Measurements from ENCODE around the gene CYP2W1. TPM values are rescaled to one million over a fixed set of nuclear protein-coding genes. Genes with fewer than 3 reads are reported as not detected.
"Not testable (repeated sequence)": the region's sequence is repeated elsewhere in the genome, so short reads cannot be mapped to it uniquely, and the experiment has no call there.

CYP2W1 gene
- total RNA-seq, 1 donor from 2014 or later = not detected

DNA sequence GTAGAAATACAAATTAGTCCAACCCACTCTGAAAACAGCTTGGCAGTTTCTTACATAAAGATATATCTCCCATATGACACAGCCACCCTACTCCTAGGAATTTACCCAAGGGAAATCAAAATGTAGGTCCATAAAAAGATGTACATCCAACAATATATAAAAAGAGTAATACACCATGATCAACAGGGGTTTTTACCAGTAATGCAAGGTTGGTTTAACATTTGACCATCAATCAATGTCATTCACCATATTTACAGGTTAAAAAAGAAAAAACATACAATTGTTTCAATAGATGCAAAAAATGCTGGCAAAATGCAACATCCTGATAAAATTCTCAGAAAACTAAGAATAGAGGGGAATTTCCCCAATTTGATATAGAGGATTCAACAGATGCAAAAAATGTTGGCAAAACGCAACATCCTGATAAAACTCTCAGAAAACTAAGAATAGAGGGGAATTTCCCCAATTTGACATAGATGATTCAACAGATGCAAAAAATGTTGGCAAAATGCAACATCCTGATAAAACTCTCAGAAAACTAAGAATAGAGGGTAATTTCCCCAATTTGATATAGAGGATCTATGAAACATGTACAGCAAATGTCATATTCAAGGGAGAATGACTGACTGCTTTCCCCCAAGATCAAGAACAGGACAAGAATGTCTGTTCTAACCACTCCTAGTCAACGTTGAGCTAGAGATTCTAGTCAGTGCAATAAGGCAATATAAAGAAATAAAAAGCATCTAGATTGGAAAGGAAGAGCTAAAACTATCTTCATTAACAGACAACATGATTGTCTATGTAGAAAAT, 42.2 kb upstream of the CYP2W1 start:
- H3K27ac Mint-ChIP-seq (ENCODE audit: unreplicated experiment) = no peak overlapping the region
- H3K27me3 Mint-ChIP-seq (ENCODE audit: unreplicated experiment) = peaks cover 5% of the 10 kb centered on the region
- H3K4me1 Mint-ChIP-seq (ENCODE audit: unreplicated experiment) = no peaks in the 10 kb centered on the region
- H3K9me3 Mint-ChIP-seq (ENCODE audit: unreplicated experiment) = no peaks in the 10 kb centered on the region
- no peak overlapping the region for H3K4me3 Mint-ChIP-seq (ENCODE audit: unreplicated experiment)
- H3K36me3 Mint-ChIP-seq (ENCODE audit: low read depth, unreplicated experiment) = peaks cover 6% of the 10 kb centered on the region
- TF ChIP-seq CTCF (IDR thresholded peaks at IDR 0.05; ENCODE audit: unreplicated experiment) = no peak
- DNase-seq (ENCODE audit: low spot score) = no peak

DNA sequence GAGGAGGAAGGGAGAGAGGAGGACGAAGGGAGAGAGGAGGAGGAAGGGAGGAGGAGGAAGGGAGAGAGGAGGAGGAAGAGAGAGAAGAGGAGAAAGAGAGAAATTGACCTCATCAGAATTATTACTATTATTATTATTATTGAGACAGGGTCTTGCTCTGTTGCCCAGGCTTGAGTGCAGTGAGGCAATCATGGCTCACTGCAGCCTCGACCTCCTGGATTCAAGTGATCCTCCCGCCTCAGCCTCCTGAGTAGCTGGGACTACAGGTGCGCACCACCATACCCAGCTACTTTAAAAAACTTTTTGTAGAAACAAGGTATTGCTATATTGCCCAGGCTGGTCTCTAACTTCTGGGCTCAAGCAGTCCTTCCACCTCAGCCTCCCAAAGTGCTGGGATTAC, 39.2 kb upstream of the CYP2W1 start:
- H3K36me3 Mint-ChIP-seq (ENCODE audit: low read depth, unreplicated experiment); DNase-seq (ENCODE audit: low spot score); H3K4me1 Mint-ChIP-seq (ENCODE audit: unreplicated experiment); H3K27ac Mint-ChIP-seq (ENCODE audit: unreplicated experiment); H3K27me3 Mint-ChIP-seq (ENCODE audit: unreplicated experiment); H3K9me3 Mint-ChIP-seq (ENCODE audit: unreplicated experiment); H3K4me3 Mint-ChIP-seq (ENCODE audit: unreplicated experiment): not testable (repeated sequence)

GRCh38 chr7:944744-945143, 38.2 kb upstream of the CYP2W1 start:
- H3K36me3 Mint-ChIP-seq (ENCODE audit: low read depth, unreplicated experiment) = peaks cover 6% of the 10 kb centered on the region
- H3K27me3 Mint-ChIP-seq (ENCODE audit: unreplicated experiment) = peaks cover 8% of the 10 kb centered on the region
- no peaks in the 10 kb centered on the region for H3K9me3 Mint-ChIP-seq (ENCODE audit: unreplicated experiment)
- no peak for TF ChIP-seq CTCF (IDR thresholded peaks at IDR 0.05; ENCODE audit: unreplicated experiment)
- H3K4me1 Mint-ChIP-seq (ENCODE audit: unreplicated experiment) = no peaks in the 10 kb centered on the region
- no peak overlapping the region for H3K4me3 Mint-ChIP-seq (ENCODE audit: unreplicated experiment)
- H3K27ac Mint-ChIP-seq (ENCODE audit: unreplicated experiment) = no peak overlapping the region
- DNase-seq (ENCODE audit: low spot score) = no peak

GRCh38 chr7:945147-945555, 37.8 kb upstream of the CYP2W1 start:
- Mint-ChIP-seq H3K27me3 (ENCODE audit: unreplicated experiment) (peaks cover 8% of the 10 kb centered on the region), H3K4me3 (ENCODE audit: unreplicated experiment) (no peak overlapping the region)

GRCh38 chr7:945556-946255, 37.3 kb upstream of the CYP2W1 start:
- Mint-ChIP-seq H3K4me1 (ENCODE audit: unreplicated experiment) (no peaks in the 10 kb centered on the region), H3K4me3 (ENCODE audit: unreplicated experiment) (no peak overlapping the region), H3K36me3 (ENCODE audit: low read depth, unreplicated experiment) (peaks cover 6% of the 10 kb centered on the region), H3K27me3 (ENCODE audit: unreplicated experiment) (peaks cover 8% of the 10 kb centered on the region), H3K27ac (ENCODE audit: unreplicated experiment) (no peak overlapping the region), H3K9me3 (ENCODE audit: unreplicated experiment) (no peaks in the 10 kb centered on the region)
- no peak for DNase-seq (ENCODE audit: low spot score)
- TF ChIP-seq CTCF (IDR thresholded peaks at IDR 0.05; ENCODE audit: unreplicated experiment) = no peak

More at GRCh38 chr7:945147-945555, 37.8 kb upstream of the CYP2W1 start:
- H3K4me1 Mint-ChIP-seq (ENCODE audit: unreplicated experiment) = no peaks in the 10 kb centered on the region
- H3K36me3 Mint-ChIP-seq (ENCODE audit: low read depth, unreplicated experiment) = peaks cover 6% of the 10 kb centered on the region
- no peak for TF ChIP-seq CTCF (IDR thresholded peaks at IDR 0.05; ENCODE audit: unreplicated experiment)
- no peak overlapping the region for H3K27ac Mint-ChIP-seq (ENCODE audit: unreplicated experiment)
- H3K9me3 Mint-ChIP-seq (ENCODE audit: unreplicated experiment) = no peaks in the 10 kb centered on the region
- DNase-seq (ENCODE audit: low spot score) = no peak

Data from endothelial cell (in vitro differentiated cells).